GM10266 (cell line): Measurements from ENCODE around the gene ZP1.

Experiments used
- DNase-seq: peaks from one replicate; pipeline ENCODE4 v3.0.0; 2012; ENCODE audit errors: extremely low spot score
- TF ChIP-seq, protein P1 (sequence below): IDR thresholded peaks from 2 replicates; pipeline ENCODE4 v1.5.1; 2012; ENCODE audit warnings: mild to moderate bottlenecking, low read depth; ENCODE audit not compliant: control insufficient read depth, insufficient read depth; ENCODE audit errors: missing control alignments

ZP1 gene

DNA sequence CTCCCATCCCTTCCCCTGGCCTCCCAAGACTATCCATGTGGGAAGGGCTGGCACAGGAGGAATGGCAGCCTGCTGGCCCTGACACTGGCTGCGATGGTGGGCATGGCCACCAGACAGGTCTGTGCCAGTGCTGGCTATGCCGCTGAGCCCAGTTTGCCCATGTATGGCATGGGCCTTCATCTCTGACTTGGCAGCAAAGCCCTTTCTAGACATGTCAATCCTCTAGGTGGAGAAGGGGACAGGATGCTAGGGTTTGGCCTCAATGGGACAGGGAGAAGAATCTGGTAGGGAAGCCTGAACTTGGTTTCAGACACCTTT lies 8.8 kb downstream of the ZP1 start:
- DNase-seq: no peak
- TF ChIP-seq, protein P1, sequence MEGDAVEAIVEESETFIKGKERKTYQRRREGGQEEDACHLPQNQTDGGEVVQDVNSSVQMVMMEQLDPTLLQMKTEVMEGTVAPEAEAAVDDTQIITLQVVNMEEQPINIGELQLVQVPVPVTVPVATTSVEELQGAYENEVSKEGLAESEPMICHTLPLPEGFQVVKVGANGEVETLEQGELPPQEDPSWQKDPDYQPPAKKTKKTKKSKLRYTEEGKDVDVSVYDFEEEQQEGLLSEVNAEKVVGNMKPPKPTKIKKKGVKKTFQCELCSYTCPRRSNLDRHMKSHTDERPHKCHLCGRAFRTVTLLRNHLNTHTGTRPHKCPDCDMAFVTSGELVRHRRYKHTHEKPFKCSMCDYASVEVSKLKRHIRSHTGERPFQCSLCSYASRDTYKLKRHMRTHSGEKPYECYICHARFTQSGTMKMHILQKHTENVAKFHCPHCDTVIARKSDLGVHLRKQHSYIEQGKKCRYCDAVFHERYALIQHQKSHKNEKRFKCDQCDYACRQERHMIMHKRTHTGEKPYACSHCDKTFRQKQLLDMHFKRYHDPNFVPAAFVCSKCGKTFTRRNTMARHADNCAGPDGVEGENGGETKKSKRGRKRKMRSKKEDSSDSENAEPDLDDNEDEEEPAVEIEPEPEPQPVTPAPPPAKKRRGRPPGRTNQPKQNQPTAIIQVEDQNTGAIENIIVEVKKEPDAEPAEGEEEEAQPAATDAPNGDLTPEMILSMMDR: no peak

DNA sequence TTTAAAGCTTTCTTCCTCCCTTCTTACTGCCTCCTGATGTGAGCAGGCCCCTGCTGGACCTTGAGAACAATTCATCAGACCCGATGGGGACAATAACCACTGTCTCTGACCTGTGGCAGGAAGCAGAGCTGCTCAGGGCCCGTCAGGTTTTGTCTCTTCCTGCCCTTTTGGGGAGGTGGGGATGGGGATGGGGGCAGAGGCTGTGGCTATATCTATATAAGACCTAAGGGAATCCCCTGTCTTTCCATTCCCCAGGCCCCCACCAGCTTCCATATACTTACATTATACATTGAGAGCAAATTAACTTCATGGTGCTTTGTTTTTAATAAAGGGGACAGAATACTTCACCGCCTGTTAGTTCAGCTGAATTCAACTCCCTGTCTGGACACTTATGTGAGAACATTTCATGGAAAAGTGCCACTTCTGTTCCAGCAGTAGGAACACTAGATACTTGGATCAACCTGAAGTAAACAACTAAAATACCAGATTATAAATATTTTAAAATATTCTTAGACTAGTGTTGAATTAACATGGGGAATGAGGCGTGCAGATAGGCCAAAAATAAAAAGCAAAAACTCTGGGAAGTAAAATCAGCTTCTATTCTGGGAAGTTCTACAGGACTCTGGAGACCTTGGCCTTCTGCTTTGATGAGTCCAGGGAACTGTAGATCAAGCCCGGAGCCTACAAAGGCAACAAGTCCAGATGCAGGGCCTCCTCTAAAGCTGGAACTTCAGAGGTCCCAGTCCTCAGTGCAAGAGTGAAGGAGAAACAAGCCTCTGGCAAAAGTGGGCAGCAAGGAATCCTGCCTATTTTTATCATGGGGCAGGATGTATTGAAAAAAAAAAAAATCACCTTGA lies 11.1 kb downstream of the ZP1 start:
- TF ChIP-seq, protein P1: no peak
- no peak for DNase-seq

DNA sequence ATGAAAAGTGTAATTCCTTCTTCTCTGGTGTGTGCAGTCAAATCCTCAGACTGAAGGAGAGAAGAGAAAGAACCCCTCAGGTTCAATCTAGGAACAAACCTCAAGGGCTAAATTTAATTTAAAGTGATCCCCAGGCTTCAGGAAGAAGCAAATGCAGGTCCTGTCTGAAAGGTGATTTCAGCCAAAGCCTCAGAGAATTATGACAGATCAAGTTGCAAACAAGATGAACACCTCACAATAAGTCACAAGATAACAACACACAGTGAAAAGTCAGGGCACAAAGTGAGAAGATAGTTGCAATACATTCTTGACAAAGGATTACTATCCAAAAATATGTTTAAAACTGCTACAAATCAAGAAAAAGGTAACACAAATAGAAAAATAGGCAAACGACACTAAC lies 11.8 kb downstream of the ZP1 start:
- no peak for DNase-seq
- TF ChIP-seq, protein P1: no peak

DNA sequence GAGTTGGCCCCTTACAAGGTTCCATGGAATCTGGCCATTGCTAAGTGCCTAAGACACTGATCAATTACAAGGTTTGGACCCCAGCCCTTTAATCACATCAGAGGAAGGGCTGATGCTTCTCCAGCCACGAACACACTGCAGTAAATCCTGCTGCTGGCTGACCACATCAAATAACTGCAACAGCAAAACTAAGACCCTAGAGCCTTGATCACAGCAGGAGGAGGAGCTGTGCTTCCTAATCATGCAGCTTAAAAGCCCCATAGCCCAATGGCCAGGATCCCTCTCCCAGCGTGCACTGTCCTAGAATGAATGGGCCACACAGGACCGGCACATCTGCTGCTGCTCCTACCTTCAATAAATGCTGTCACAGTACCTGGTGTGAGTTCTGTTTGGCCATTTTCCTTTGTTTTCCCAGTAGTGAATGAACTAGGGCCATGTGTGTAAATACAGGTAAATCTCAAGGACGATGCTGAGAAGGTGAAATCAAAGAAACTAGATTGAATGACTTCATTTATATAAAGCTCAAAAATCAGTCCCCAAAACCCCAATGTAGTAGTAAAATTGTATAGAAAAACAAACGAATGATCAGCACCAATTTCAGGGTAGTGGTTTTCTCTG lies 12.7 kb downstream of the ZP1 start:
- no peak for DNase-seq
- TF ChIP-seq, protein P1: no peak

DNA sequence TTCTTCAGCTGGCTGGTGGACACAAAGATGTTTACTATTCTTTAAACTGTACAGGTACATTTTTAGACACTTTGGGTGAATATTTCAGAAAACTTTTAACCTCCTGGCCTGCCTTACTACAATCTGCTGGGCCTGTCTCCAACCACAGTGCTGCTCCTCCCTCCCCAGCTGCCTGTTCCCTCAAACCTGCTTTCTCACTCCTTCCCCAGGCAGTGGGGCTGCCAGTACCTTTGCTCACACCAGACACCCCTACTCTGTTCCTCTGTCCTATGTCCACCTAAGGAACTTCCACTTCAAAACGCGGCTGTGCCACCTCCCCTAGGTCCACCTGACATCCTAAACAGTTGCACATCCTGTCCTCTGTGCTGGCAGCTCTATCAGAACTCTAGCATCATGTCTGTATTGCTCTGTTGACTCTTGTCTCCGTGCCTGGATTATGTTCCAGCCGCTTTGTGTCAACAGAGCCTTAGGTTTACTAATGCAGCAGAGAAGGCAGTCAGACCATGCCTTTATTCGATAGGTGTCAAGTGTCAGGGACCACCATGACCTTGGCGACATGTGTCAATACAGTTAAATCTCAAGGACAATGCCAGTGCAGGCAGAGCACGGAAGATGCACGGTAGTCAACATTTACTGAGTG lies 13.4 kb downstream of the ZP1 start:
- TF ChIP-seq, protein P1: no peak
- no peak for DNase-seq

DNA sequence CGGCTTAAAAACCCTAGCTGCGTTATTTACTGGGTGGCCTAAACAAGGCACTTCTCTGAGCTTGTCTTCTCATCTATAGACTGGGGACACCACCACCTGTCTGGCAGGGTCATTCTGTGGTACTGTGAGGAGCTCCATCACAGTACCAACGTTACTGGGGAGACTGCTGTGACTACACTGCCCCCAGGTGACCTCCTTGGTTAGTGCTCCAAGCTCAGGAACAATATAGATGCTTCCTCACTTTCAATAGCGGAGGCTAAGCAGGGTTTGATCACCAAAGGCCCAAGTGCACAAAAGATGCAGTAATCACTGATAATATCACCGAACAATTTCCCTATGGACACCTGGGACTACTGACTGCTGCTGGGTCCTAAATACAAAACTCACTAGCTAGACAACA lies 20.2 kb downstream of the ZP1 start:
- peak; percentile 45 for DNase-seq
- TF ChIP-seq, protein P1: peak; percentile 52

DNA sequence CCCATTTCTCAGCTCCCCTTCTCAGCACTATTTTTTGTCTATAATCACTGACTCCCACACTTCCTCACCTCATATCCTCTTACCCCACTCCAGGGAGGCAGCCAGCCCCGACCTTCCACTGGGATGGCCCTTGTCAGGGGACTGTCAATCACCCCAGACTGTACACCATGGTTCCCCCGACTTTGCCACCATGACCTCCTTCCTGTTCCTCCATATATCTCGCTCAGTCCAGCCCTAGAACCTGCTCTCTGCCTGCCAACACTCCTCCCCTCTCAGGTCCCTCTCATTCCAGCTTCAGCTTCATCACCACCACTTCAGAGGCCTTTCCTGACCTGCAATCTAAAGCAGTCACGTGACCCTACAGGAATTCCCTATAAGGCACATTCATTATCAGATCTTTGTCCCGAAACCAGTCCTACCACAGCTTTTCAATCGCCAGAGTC lies 22.5 kb downstream of the ZP1 start:
- TF ChIP-seq, protein P1: no peak
- DNase-seq: no peak
